GM19452 (cell line): ENCODE results near the gene OSBPL1A.

Source experiments
- ATAC-seq: cut with Tn5 transposase; IDR thresholded peaks from one replicate; pipeline ENCODE4 v1.9.1; 2021; ENCODE audit not compliant: unreplicated experiment

Gene OSBPL1A

GRCh38 chr18:24230766-24231165 lies 166.9 kb downstream of the OSBPL1A start:
- no peak for ATAC-seq

GRCh38 chr18:24228667-24229041 lies 169.0 kb downstream of the OSBPL1A start:
- no peak for ATAC-seq

- ATAC-seq: no peak
Measured at GRCh38 chr18:24227977-24228666, 169.5 kb downstream of the OSBPL1A start.

GRCh38 chr18:24220318-24220688 lies 177.3 kb downstream of the OSBPL1A start:
- no peak for ATAC-seq

- ATAC-seq: no peak
Measured at GRCh38 chr18:24219561-24220317, 177.9 kb downstream of the OSBPL1A start.

GRCh38 chr18:24214913-24215312 lies 182.7 kb downstream of the OSBPL1A start:
- no peak for ATAC-seq

GRCh38 chr18:24214144-24214543 lies 183.5 kb downstream of the OSBPL1A start:
- ATAC-seq: no peak

- ATAC-seq: no peak
Measured at GRCh38 chr18:24212939-24213338, 184.7 kb downstream of the OSBPL1A start.

GRCh38 chr18:24209558-24209957 lies 188.1 kb downstream of the OSBPL1A start:
- ATAC-seq: no peak

- ATAC-seq: no peak
Measured at GRCh38 chr18:24208270-24209035, 189.2 kb downstream of the OSBPL1A start.

GRCh38 chr18:24204904-24205303 lies 192.7 kb downstream of the OSBPL1A start:
- ATAC-seq: no peak

GRCh38 chr18:24201699-24202687 lies 195.6 kb downstream of the OSBPL1A start:
- ATAC-seq: no peak

GRCh38 chr18:24200494-24201290 lies 196.9 kb downstream of the OSBPL1A start:
- no peak for ATAC-seq

- ATAC-seq: no peak
Measured at GRCh38 chr18:24199372-24199962, 198.2 kb downstream of the OSBPL1A start.

GRCh38 chr18:24198461-24198860 lies 199.2 kb downstream of the OSBPL1A start:
- ATAC-seq: no peak

GRCh38 chr18:24197412-24197811 lies 200.2 kb downstream of the OSBPL1A start:
- no peak for ATAC-seq

- no peak for ATAC-seq
Measured at GRCh38 chr18:24196764-24197163, 200.9 kb downstream of the OSBPL1A start.

- ATAC-seq: no peak
Measured at GRCh38 chr18:24195296-24196053, 202.1 kb downstream of the OSBPL1A start.

- no peak for ATAC-seq
Measured at GRCh38 chr18:24190590-24190989, 207.0 kb downstream of the OSBPL1A start.
